ENCODE results near the gene CCDC3. TPM values are rescaled to one million over a fixed set of nuclear protein-coding genes. Genes with fewer than 3 reads are reported as not detected.
"Not testable (repeated sequence)": the region's sequence is repeated elsewhere in the genome, so short reads cannot be mapped to it uniquely, and the experiment has no call there.

The CCDC3 gene
- total RNA-seq, 1 donor, result 0.43 TPM

DNA sequence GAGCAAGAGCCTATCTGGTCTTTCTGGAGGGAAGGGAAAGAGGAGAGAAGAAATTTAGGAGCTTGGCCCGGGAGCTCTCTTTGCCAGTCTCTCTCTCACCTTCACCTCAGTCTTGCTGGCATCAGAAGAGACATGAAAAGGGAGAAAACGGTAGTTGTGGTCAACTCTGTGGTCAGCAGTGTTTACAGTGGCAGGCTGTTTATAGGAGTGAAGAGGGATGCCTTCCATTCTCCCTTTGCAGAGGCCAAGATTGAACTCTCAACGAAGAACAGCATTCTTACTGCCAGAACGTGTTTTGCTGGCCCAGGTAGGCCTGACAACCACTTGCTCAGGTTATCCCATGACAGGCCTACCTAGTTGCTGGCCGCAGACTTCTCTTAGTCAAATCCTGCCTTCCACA lies 133.3 kb downstream of the CCDC3 start:
- DNase-seq (ENCODE audit: low read depth), result peak; percentile 46
- TF ChIP-seq, protein P1, sequence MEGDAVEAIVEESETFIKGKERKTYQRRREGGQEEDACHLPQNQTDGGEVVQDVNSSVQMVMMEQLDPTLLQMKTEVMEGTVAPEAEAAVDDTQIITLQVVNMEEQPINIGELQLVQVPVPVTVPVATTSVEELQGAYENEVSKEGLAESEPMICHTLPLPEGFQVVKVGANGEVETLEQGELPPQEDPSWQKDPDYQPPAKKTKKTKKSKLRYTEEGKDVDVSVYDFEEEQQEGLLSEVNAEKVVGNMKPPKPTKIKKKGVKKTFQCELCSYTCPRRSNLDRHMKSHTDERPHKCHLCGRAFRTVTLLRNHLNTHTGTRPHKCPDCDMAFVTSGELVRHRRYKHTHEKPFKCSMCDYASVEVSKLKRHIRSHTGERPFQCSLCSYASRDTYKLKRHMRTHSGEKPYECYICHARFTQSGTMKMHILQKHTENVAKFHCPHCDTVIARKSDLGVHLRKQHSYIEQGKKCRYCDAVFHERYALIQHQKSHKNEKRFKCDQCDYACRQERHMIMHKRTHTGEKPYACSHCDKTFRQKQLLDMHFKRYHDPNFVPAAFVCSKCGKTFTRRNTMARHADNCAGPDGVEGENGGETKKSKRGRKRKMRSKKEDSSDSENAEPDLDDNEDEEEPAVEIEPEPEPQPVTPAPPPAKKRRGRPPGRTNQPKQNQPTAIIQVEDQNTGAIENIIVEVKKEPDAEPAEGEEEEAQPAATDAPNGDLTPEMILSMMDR (IDR thresholded peaks at IDR 0.05; ENCODE audit: insufficient read depth, low read depth, low read length), result no peak
- no peak overlapping the region for H3K4me3 ChIP-seq (ENCODE audit: low read depth, low read length)

DNA sequence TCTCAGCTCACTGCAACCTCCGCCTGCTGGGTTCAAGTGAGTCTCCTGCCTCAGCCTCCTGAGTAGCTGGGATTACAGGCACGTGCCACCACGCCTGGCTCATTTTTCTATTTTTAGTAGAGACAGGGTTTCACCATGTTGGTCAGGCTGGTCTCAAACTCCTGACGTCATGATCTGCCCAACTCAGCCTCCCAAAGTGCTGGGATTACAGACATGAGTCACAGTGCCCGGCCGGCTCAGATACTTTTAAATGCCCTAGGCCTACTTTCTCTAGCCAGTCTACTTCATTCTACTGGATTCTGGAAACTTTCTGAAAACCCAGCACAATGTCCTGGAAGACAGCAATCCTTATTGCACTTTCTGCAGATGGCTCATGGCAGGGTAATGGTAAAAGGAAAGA lies 136.0 kb downstream of the CCDC3 start:
- DNase-seq (ENCODE audit: low read depth), result peak; percentile 23
- H3K4me3 ChIP-seq (ENCODE audit: low read depth, low read length), result not testable (repeated sequence)

DNA sequence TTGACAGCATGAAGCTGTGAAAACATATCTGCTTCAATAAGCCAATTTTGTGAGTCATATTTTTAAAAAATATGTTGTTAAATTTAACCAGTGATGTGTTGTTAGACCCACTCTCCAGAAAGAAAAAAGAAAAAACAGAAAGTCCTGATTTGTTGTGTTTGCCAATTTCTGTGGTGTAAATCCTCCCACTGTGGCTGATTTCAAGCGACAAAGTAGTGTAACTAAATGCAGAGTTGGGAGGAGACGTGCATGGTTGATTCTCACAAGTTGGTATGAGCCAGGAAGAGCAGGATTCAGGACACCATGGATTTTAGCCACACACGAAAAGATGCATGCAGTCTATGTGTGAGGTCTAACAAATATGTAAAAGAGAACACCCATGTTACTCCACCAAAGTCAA lies 139.1 kb downstream of the CCDC3 start:
- DNase-seq (ENCODE audit: low read depth), result no peak
- TF ChIP-seq, protein P1 (IDR thresholded peaks at IDR 0.05; ENCODE audit: insufficient read depth, low read depth, low read length), result no peak
- H3K4me3 ChIP-seq (ENCODE audit: low read depth, low read length), result no peak overlapping the region

DNA sequence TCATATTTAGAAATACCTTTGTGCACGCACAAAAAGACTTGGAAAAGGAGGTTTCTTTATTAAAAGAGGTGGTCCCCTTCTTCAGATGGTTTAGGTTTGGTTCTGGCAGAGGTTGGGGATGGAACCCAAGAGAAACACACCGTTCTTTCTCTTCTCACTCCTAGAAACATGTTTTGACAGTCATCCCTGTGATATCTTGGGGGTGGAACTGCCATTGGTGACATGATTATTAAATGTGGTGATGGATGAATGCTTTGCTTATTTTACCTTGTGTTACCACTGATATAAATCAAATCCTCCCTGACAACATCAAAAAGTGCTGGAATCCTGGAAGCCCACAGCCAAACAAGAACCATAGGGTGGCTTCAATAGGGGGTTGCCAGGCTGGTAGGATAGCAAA lies 146.5 kb downstream of the CCDC3 start:
- DNase-seq (ENCODE audit: low read depth), result no peak
- H3K4me3 ChIP-seq (ENCODE audit: low read depth, low read length), result no peak overlapping the region
- TF ChIP-seq, protein P1 (IDR thresholded peaks at IDR 0.05; ENCODE audit: insufficient read depth, low read depth, low read length), result no peak

DNA sequence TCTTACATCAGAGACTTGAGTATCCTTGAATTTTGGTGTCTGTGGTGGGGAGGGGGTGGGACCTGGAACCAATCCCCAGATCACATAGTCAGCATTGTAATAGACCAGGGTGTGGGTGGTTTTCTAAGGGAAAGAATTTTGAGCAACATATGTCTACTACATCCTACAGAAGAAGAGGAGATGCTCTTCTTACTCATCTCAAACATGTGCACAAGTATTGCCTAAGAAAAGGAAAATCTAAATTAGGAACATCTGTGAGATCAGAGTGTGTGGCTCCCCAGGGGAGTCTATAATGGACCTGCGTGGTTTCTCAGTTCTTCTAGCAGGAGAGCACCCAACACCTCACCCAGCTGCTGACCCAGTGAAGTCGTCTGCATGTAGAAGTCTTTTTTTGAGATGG lies 148.8 kb downstream of the CCDC3 start:
- TF ChIP-seq, protein P1 (IDR thresholded peaks at IDR 0.05; ENCODE audit: insufficient read depth, low read depth, low read length), result no peak
- no peak overlapping the region for H3K4me3 ChIP-seq (ENCODE audit: low read depth, low read length)
- no peak for DNase-seq (ENCODE audit: low read depth)

GRCh38 chr10:12849319-12850181 lies 152.0 kb downstream of the CCDC3 start:
- no peak overlapping the region for H3K4me3 ChIP-seq (ENCODE audit: low read depth, low read length)
- DNase-seq (ENCODE audit: low read depth), result no peak
- TF ChIP-seq, protein P1 (IDR thresholded peaks at IDR 0.05; ENCODE audit: insufficient read depth, low read depth, low read length), result no peak

DNA sequence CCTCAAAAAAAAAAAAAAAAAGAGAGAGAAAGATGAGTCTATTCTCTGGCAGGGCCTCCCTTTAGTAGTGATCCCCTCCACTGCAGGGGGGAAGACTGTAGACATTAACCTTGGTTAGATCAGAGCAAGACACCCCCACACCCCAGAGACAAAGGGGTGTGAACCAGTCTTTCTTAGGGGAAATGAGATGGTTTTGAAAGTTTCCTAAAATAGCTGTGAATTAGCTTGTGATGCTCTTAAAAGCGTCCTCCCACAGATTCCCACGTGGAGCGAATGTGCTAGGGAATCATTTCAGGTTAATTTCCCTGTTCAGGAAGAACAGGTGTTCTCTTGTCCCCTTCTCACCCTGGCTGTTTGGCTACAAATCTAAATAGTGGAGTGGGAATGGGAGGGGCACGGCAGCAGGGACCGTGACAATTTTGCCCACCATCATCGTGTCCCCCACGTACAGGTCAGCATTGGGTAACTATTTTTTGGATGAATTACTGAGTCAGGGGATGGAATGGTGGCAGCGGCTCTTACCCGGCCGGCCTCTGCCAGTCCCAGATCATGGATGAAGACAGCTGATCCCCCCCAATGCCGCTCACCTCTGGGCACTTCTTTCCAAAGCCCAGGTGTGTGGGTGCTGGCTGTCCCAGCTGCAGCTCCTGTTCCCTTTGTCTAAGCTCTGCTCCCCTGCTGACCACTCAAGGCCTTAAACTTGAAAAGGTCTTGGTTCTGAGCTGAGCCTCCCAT lies 152.9 kb downstream of the CCDC3 start:
- TF ChIP-seq, protein P1 (IDR thresholded peaks at IDR 0.05; ENCODE audit: insufficient read depth, low read depth, low read length), result no peak
- no peak overlapping the region for H3K4me3 ChIP-seq (ENCODE audit: low read depth, low read length)
- DNase-seq (ENCODE audit: low read depth), result no peak
